Panc1 (cell line): ENCODE data around the gene IKBKG. TPM values are rescaled to one million over a fixed set of nuclear protein-coding genes. Genes with fewer than 3 reads are reported as not detected.
"Not testable (repeated sequence)": the region's sequence is repeated elsewhere in the genome, so short reads cannot be mapped to it uniquely, and the experiment has no call there.

Experiments used
- ATAC-seq: fragments of 200-7000 bp; cut with Tn5 transposase; 2 replicates; pipeline ENCODE4 v1.9.1; 2020; ENCODE audit warnings: mild to moderate bottlenecking, moderate library complexity
- BruUV-seq: library from RNA; stranded (reverse); fragments of 400-500 nt; replicated peaks from 2 replicates; lab custom pipeline; 2021; lab: Mats Ljungman, UMichigan
- CTCF ChIA-PET: fragments of 300-600 bp; sonication (Branson Sonifier 250); formaldehyde crosslinking; loops from one replicate; lab custom pipeline; 2022; ENCODE audit warnings: antibody characterized with exemption; lab: Charles Lee
- POLR2A ChIA-PET: fragments of 300-600 bp; sonication (Branson Sonifier 250); formaldehyde crosslinking; loops from one replicate; lab custom pipeline; 2022; ENCODE audit warnings: antibody characterized with exemption; lab: Charles Lee
- DNase-seq: peaks from one replicate; pipeline ENCODE4 v3.0.0-alpha.2; 2010; ENCODE audit warnings: low read depth, low spot score
- H3K27ac ChIP-seq: 2 replicates; pipeline ENCODE4 v1.5.1; 2011; ENCODE audit warnings: mild to moderate bottlenecking, low read length, inconsistent platforms
- H3K27me3 ChIP-seq: fragments of 200-500 bp; sonication (Bioruptor generic); 2 replicates; pipeline ENCODE4 v1.6.0; 2014; ENCODE audit warnings: low read length, inconsistent platforms; ENCODE audit not compliant: control insufficient read depth, insufficient read depth
- H3K36me3 ChIP-seq: fragments of 200-500 bp; sonication (Bioruptor generic); 2 replicates; pipeline ENCODE4 v1.5.1; 2014; ENCODE audit warnings: inconsistent platforms, mild to moderate bottlenecking, low read length, moderate library complexity; ENCODE audit not compliant: control insufficient read depth, insufficient read depth
- H3K4me1 ChIP-seq: 2 replicates; pipeline ENCODE4 v1.5.1; 2011; ENCODE audit warnings: inconsistent platforms, mild to moderate bottlenecking, low read length, moderate library complexity; ENCODE audit not compliant: control insufficient read depth, insufficient read depth
- H3K4me3 ChIP-seq, 2 experiments: 2 replicates each; pipeline ENCODE4 v1.5.1; 2011 to 2012; ENCODE audit warnings: low read depth in 2 of 2, low read length in 2 of 2, mild to moderate bottlenecking in 2 of 2, inconsistent platforms in 1 of 2, moderate library complexity in 1 of 2
- H3K9me3 ChIP-seq: fragments of 200-500 bp; sonication (Bioruptor generic); 2 replicates; pipeline ENCODE4 v1.5.1; 2014; ENCODE audit warnings: low read depth, mild to moderate bottlenecking, inconsistent platforms, low read length, moderate library complexity; ENCODE audit not compliant: control insufficient read depth, insufficient read depth
- CTCF ChIP-seq: fragments of 450-650 bp; IDR thresholded peaks from 2 replicates; pipeline ENCODE4 v1.5.1; 2017; ENCODE audit warnings: mild to moderate bottlenecking
- POLR2AphosphoS5 ChIP-seq: IDR thresholded peaks from 2 replicates; pipeline ENCODE4 v1.6.1; 2012; ENCODE audit warnings: mild to moderate bottlenecking, low read depth, low read length, moderate library complexity
- REST ChIP-seq, 2 experiments: IDR thresholded peaks; 2 replicates each; pipeline ENCODE4 v1.6.1; 2011 to 2012; ENCODE audit warnings: low read depth in 2 of 2, control low read depth in 1 of 2, low read length in 1 of 2, mild to moderate bottlenecking in 1 of 2, moderate library complexity in 1 of 2; ENCODE audit not compliant: insufficient read depth in 1 of 2
- SIN3A ChIP-seq: IDR thresholded peaks from 2 replicates; pipeline ENCODE4 v1.6.1; 2012; ENCODE audit warnings: low read depth, mild to moderate bottlenecking, low read length, moderate library complexity, borderline replicate concordance; ENCODE audit not compliant: insufficient read depth
- TCF7L2 ChIP-seq: IDR thresholded peaks from 2 replicates; pipeline ENCODE4 v1.6.1; 2011; ENCODE audit warnings: mild to moderate bottlenecking, low read depth, low read length, inconsistent platforms
- in situ Hi-C: cut with HindIII; loops from 2 replicates; pipeline ENCODE4 v1.10.0; 2016; ENCODE audit warnings: low sequenced_read_pairs, low pct_unique_long_range_greater_than_20kb
- intact Hi-C: fragments of 100-400 bp; cut with micrococcal nuclease; formaldehyde crosslinking; loops from one replicate; pipeline ENCODE4 v1.10.0; 2022; ENCODE audit not compliant: unreplicated experiment
- total RNA-seq: library from RNA; stranded (reverse); gene quantifications from one replicate; pipeline ENCODE4 v1.2.1, GENCODE V29; 2021; ENCODE audit not compliant: unreplicated experiment

IKBKG gene
- total RNA-seq, 1 experiment from 2014 or later: 76.3 TPM

DNA sequence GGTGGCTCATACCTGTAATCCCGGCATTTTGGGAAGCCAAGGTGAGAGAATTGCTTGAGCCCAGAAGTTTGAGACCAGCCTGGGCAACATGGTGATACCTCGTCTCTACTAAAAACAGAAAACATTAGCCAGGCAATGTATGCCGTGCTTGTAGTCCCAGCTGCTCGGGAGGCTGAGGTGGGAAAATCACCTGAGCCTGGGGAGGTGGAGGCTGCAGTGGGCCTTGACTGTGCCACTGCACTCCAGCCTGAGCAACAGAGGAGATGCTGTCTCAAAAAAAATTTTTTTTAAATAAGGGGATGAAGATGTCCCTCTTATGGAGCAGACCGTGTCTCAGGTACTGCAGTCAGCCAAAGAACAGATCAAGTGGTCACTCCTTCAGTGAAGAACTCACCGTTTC, 58.1 kb downstream of the IKBKG start:
- no peak for DNase-seq
- intact Hi-C loops: no loop called here
- H3K27ac ChIP-seq: no peak overlapping the region
- POLR2A ChIA-PET: no interaction called here
- no peaks in the 10 kb centered on the region for H3K36me3 ChIP-seq
- CTCF ChIA-PET: no interaction called here
- H3K4me3 ChIP-seq: no peak overlapping the region
- in situ Hi-C loops: no loop called here
- no peaks in the 10 kb centered on the region for H3K9me3 ChIP-seq
- H3K4me1 ChIP-seq: peaks cover 15% of the 10 kb centered on the region
- TF ChIP-seq CTCF (no peak), POLR2AphosphoS5 (no peak), TCF7L2 (no peak), SIN3A (no peak), REST (IDR thresholded peaks at IDR 0.05; ENCODE audit: insufficient read depth in 1 of 2, low read depth in 2 of 2, low read length in 1 of 2) (no peak)
- H3K27me3 ChIP-seq: no peaks in the 10 kb centered on the region
- ATAC-seq: no peak
- no TSS peak for BruUV-seq

- Histone ChIP-seq H3K27me3 (no peaks in the 10 kb centered on the region), H3K9me3 (no peaks in the 10 kb centered on the region), H3K4me1 (peaks cover 10% of the 10 kb centered on the region), H3K36me3 (no peaks in the 10 kb centered on the region), H3K27ac (peak overlapping the region; percentile 31; the same call in 1 of the 2 replicates), H3K4me3 (no peak overlapping the region)
- BruUV-seq: no TSS peak
- ChIA-PET POLR2A (interaction anchor here (0.6 kb wide), 1 partner anchor 162 kb away, joined by 5 read pairs; no protein-coding TSS in a partner anchor), CTCF (no interaction called here)
- in situ Hi-C loops: no loop called here
- intact Hi-C loops: no loop called here
- no peak for ATAC-seq
- no peak for DNase-seq
- TF ChIP-seq POLR2AphosphoS5 (no peak), CTCF (no peak), SIN3A (no peak), TCF7L2 (no peak), REST (IDR thresholded peaks at IDR 0.05; ENCODE audit: insufficient read depth in 1 of 2, low read depth in 2 of 2, low read length in 1 of 2) (no peak)
These were observed 60.0 kb downstream of the IKBKG start for GRCh38 chrX:154607370-154607769.

DNA sequence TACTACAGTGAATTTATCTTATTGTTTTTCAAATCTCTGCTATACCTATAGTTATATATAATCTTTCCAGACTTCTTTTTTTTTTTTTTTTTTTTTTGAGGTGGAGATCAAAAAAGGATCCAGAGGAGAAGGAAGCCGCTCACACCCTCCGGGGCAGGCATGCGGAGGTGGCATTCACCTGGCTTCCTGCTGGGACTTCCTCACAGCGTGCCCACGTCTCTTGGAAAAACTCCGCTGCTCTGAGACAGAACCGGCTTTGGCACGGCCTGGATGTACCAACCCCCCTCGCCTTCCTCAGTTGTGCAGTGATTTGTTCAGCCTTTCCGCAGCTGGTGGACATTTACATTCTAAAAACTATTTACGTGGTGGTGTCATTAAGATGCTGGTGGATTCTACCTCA, 60.6 kb downstream of the IKBKG start:
- in situ Hi-C loops, DNase-seq, H3K9me3 ChIP-seq, H3K27ac ChIP-seq, H3K36me3 ChIP-seq, ATAC-seq, H3K4me1 ChIP-seq, intact Hi-C loops, CTCF ChIA-PET, H3K27me3 ChIP-seq, POLR2A ChIA-PET, H3K4me3 ChIP-seq, BruUV-seq: not testable (repeated sequence)

DNA sequence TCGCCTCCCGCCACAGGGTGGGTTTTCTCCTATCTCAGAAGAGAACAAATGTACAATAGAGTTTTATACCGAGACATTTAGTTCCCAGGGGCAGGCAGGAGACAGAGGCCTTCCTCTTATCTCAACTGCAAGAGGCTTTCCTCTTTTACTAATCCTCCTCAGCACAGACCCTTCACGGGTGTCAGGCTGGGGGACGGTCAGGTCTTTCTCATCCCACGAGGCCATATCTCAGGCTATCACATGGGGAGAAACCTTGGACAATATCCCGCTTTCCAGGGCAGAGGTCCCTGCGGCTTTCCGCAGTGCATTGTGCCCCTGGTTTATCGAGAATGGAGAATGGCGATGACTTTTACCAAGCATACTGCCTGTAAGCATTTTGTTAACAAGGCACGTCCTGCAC, 61.4 kb downstream of the IKBKG start:
- H3K36me3 ChIP-seq, H3K4me3 ChIP-seq, H3K27me3 ChIP-seq, ATAC-seq, DNase-seq, CTCF ChIA-PET, intact Hi-C loops, H3K27ac ChIP-seq, H3K9me3 ChIP-seq, in situ Hi-C loops, POLR2A ChIA-PET, BruUV-seq, H3K4me1 ChIP-seq: not testable (repeated sequence)
